ENCODE data around the gene LTB.

Gene LTB

GRCh38 chr6:31609519-31610406, 27.5 kb upstream of the LTB start:
- Histone ChIP-seq H3F3A (ENCODE audit: insufficient read depth, low read length) (no peaks in the 10 kb centered on the region), H3K79me2 (ENCODE audit: insufficient read depth, low read length) (no peaks in the 10 kb centered on the region), H3K9me3 (ENCODE audit: low read length) (no peaks in the 10 kb centered on the region), H3K27ac (ENCODE audit: low read depth, low read length, poor library complexity, severe bottlenecking) (no peak overlapping the region), H3K4me1 (ENCODE audit: insufficient read depth, low read length, severe bottlenecking) (peaks cover 13% of the 10 kb centered on the region), H3K27me3 (ENCODE audit: insufficient read depth, low read length) (no peaks in the 10 kb centered on the region), H2AFZ (ENCODE audit: low read length) (no peak overlapping the region), H3K4me2 (ENCODE audit: low read length) (no peak overlapping the region), H3K4me3 (ENCODE audit: low read depth, low read length, poor library complexity, severe bottlenecking) (no peak overlapping the region), H3K36me3 (ENCODE audit: insufficient read depth, low read length) (no peaks in the 10 kb centered on the region), H3K9ac (ENCODE audit: low read length) (no peak overlapping the region), H4K20me1 (ENCODE audit: insufficient read depth, low read length) (no peaks in the 10 kb centered on the region), H3K9me2 (ENCODE audit: low read depth, low read length) (no peaks in the 10 kb centered on the region)
- TF ChIP-seq, protein P1, sequence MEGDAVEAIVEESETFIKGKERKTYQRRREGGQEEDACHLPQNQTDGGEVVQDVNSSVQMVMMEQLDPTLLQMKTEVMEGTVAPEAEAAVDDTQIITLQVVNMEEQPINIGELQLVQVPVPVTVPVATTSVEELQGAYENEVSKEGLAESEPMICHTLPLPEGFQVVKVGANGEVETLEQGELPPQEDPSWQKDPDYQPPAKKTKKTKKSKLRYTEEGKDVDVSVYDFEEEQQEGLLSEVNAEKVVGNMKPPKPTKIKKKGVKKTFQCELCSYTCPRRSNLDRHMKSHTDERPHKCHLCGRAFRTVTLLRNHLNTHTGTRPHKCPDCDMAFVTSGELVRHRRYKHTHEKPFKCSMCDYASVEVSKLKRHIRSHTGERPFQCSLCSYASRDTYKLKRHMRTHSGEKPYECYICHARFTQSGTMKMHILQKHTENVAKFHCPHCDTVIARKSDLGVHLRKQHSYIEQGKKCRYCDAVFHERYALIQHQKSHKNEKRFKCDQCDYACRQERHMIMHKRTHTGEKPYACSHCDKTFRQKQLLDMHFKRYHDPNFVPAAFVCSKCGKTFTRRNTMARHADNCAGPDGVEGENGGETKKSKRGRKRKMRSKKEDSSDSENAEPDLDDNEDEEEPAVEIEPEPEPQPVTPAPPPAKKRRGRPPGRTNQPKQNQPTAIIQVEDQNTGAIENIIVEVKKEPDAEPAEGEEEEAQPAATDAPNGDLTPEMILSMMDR (IDR thresholded peaks at IDR 0.05; ENCODE audit: low read length) = no peak
- no peak for TF ChIP-seq EZH2 (IDR thresholded peaks at IDR 0.05; ENCODE audit: borderline replicate concordance, low read length)

GRCh38 chr6:31607317-31607716, 25.1 kb upstream of the LTB start:
- H2AFZ ChIP-seq (ENCODE audit: low read length) = no peak overlapping the region
- no peaks in the 10 kb centered on the region for H3K9me2 ChIP-seq (ENCODE audit: low read depth, low read length)
- H3K9me3 ChIP-seq (ENCODE audit: low read length) = no peaks in the 10 kb centered on the region
- H3K9ac ChIP-seq (ENCODE audit: low read length) = no peak overlapping the region
- H4K20me1 ChIP-seq (ENCODE audit: insufficient read depth, low read length) = no peaks in the 10 kb centered on the region
- no peaks in the 10 kb centered on the region for H3F3A ChIP-seq (ENCODE audit: insufficient read depth, low read length)
- H3K36me3 ChIP-seq (ENCODE audit: insufficient read depth, low read length) = no peaks in the 10 kb centered on the region
- peaks cover 5% of the 10 kb centered on the region for H3K4me1 ChIP-seq (ENCODE audit: insufficient read depth, low read length, severe bottlenecking)
- no peak overlapping the region for H3K27ac ChIP-seq (ENCODE audit: low read depth, low read length, poor library complexity, severe bottlenecking)
- H3K27me3 ChIP-seq (ENCODE audit: insufficient read depth, low read length) = no peaks in the 10 kb centered on the region
- TF ChIP-seq, protein P1 (IDR thresholded peaks at IDR 0.05; ENCODE audit: low read length) = no peak
- TF ChIP-seq EZH2 (IDR thresholded peaks at IDR 0.05; ENCODE audit: borderline replicate concordance, low read length) = no peak
- no peak overlapping the region for H3K4me3 ChIP-seq (ENCODE audit: low read depth, low read length, poor library complexity, severe bottlenecking)
- no peak overlapping the region for H3K4me2 ChIP-seq (ENCODE audit: low read length)
- no peaks in the 10 kb centered on the region for H3K79me2 ChIP-seq (ENCODE audit: insufficient read depth, low read length)

- Histone ChIP-seq H3F3A (ENCODE audit: insufficient read depth, low read length) (no peaks in the 10 kb centered on the region), H2AFZ (ENCODE audit: low read length) (no peak overlapping the region)
- TF ChIP-seq, protein P1 (IDR thresholded peaks at IDR 0.05; ENCODE audit: low read length) = peak; percentile 64
- TF ChIP-seq EZH2 (IDR thresholded peaks at IDR 0.05; ENCODE audit: borderline replicate concordance, low read length) = no peak
These were observed 14.8 kb upstream of the LTB start for GRCh38 chr6:31597006-31597405.

More at GRCh38 chr6:31597006-31597405, 14.8 kb upstream of the LTB start:
- no peak overlapping the region for H3K4me3 ChIP-seq (ENCODE audit: low read depth, low read length, poor library complexity, severe bottlenecking)
- no peaks in the 10 kb centered on the region for H4K20me1 ChIP-seq (ENCODE audit: insufficient read depth, low read length)
- H3K9me2 ChIP-seq (ENCODE audit: low read depth, low read length) = no peaks in the 10 kb centered on the region
- peak overlapping the region; percentile 33 for H3K27ac ChIP-seq (ENCODE audit: low read depth, low read length, poor library complexity, severe bottlenecking)
- H3K79me2 ChIP-seq (ENCODE audit: insufficient read depth, low read length) = no peaks in the 10 kb centered on the region
- H3K9me3 ChIP-seq (ENCODE audit: low read length) = no peaks in the 10 kb centered on the region
- no peaks in the 10 kb centered on the region for H3K27me3 ChIP-seq (ENCODE audit: insufficient read depth, low read length)
- H3K36me3 ChIP-seq (ENCODE audit: insufficient read depth, low read length) = no peaks in the 10 kb centered on the region
- H3K4me2 ChIP-seq (ENCODE audit: low read length) = no peak overlapping the region
- no peak overlapping the region for H3K9ac ChIP-seq (ENCODE audit: low read length)
- peaks cover 13% of the 10 kb centered on the region for H3K4me1 ChIP-seq (ENCODE audit: insufficient read depth, low read length, severe bottlenecking)
